H1 (cell line): ENCODE results near the gene PCNP. TPM values are rescaled to one million over a fixed set of nuclear protein-coding genes. Genes with fewer than 3 reads are reported as not detected.

Experiments
- ASH2L ChIP-seq: fragments of 200-600, 300-600 bp; sonication (generic); IDR thresholded peaks from one replicate; pipeline ENCODE4 v1.7.1; 2017; ENCODE audit warnings: low read length
- BACH1 ChIP-seq: IDR thresholded peaks from 2 replicates; pipeline ENCODE4 v1.6.1; 2012; ENCODE audit warnings: low read length, improper control_type of control experiment
- BRCA1 ChIP-seq: IDR thresholded peaks from 2 replicates; pipeline ENCODE4 v1.6.1; 2012; ENCODE audit warnings: low read depth, low read length, improper control_type of control experiment
- CBX5 ChIP-seq: fragments of 300-800, 300-1000 bp; sonication (generic); IDR thresholded peaks from 2 replicates; pipeline ENCODE4 v1.7.1; 2016; ENCODE audit warnings: antibody characterized with exemption, low read length, low read depth
- CHD2 ChIP-seq: IDR thresholded peaks from 2 replicates; pipeline ENCODE4 v1.6.1; 2012; ENCODE audit warnings: low read length, improper control_type of control experiment
- GABPA ChIP-seq: IDR thresholded peaks from 2 replicates; pipeline ENCODE4 v1.6.1; 2011; ENCODE audit warnings: mild to moderate bottlenecking, low read length, moderate library complexity, borderline replicate concordance; ENCODE audit not compliant: insufficient read depth
- JUN ChIP-seq: IDR thresholded peaks from 2 replicates; pipeline ENCODE4 v1.6.1; 2011; ENCODE audit warnings: low read depth, mild to moderate bottlenecking, improper control_type of control experiment, low read length
- MAFK ChIP-seq: IDR thresholded peaks from 2 replicates; pipeline ENCODE4 v1.6.1; 2012; ENCODE audit warnings: low read depth, mild to moderate bottlenecking, improper control_type of control experiment, low read length
- PHF8 ChIP-seq: fragments of 200-600 bp; sonication (generic); conservative IDR thresholded peaks from 2 replicates; pipeline ENCODE4 v1.7.1; 2012; ENCODE audit warnings: low read depth, mild to moderate bottlenecking, inconsistent platforms, low read length, moderate library complexity
- POLR2A ChIP-seq, 2 experiments: IDR thresholded peaks; 1 replicate in 1 of 2; 2 replicates in 1 of 2; pipeline ENCODE4 v1.6.1; 2011; ENCODE audit warnings: low read depth in 2 of 2, low read length in 2 of 2, mild to moderate bottlenecking in 2 of 2; ENCODE audit errors: control extremely low read depth in 1 of 2
- SIN3A ChIP-seq, 2 experiments: IDR thresholded peaks in 1 of 2; conservative IDR thresholded peaks in 1 of 2; 2 replicates each; pipeline ENCODE4 v1.6.1; 2011 to 2012; ENCODE audit warnings: low read length in 2 of 2, improper control_type of control experiment in 1 of 2, low read depth in 1 of 2, mild to moderate bottlenecking in 1 of 2
- SIX5 ChIP-seq: IDR thresholded peaks from 2 replicates; pipeline ENCODE4 v1.6.1; 2011; ENCODE audit warnings: mild to moderate bottlenecking, low read depth, low read length
- SP2 ChIP-seq: IDR thresholded peaks from 2 replicates; pipeline ENCODE4 v1.6.1; 2012; ENCODE audit warnings: mild to moderate bottlenecking, low read length, inconsistent platforms
- SUZ12 ChIP-seq: fragments of 200-600 bp; sonication (generic); IDR thresholded peaks from 2 replicates; pipeline ENCODE4 v1.6.1; 2012; ENCODE audit warnings: mild to moderate bottlenecking, inconsistent platforms, low read length, moderate library complexity, mixed read lengths
- TBP ChIP-seq: IDR thresholded peaks from 2 replicates; pipeline ENCODE4 v1.6.1; 2011; ENCODE audit warnings: low read depth, low read length, improper control_type of control experiment
- TEAD4 ChIP-seq: IDR thresholded peaks from 2 replicates; pipeline ENCODE4 v1.6.1; 2012; ENCODE audit warnings: low read depth, low read length, inconsistent platforms, mixed read lengths
- YY1 ChIP-seq: IDR thresholded peaks from 2 replicates; pipeline ENCODE4 v1.6.1; 2011; ENCODE audit warnings: low read depth, mild to moderate bottlenecking, low read length
- polyA plus RNA-seq, 7 experiments: library from polyadenylated mRNA; depleted of rRNA in 3 of 7; stranded (reverse) in 5 of 7; unstranded in 2 of 7; fragments of >200 nt in 5 of 7; fragments of 200-250 nt in 2 of 7; gene quantifications; 1 replicate in 5 of 7; 2 replicates in 1 of 7; 4 replicates in 1 of 7; pipeline versions ENCODE4 v1.2.1 to v1.2.3, GENCODE V29; 2011 to 2013; ENCODE audit warnings: missing spikeins in 2 of 7, mixed read lengths in 2 of 7
- total RNA-seq: library from RNA; stranded (reverse); fragmentation: NEBNext Ultra II Directional; extraction: Animal tissue kit (Norgen Biotek cat#: 25700); gene quantifications from 2 replicates; pipeline ENCODE4 v1.2.1, GENCODE V29; 2021
- TF ChIP-seq, protein P1 (sequence below), 3 experiments: IDR thresholded peaks; 1 replicate in 2 of 3; 2 replicates in 1 of 3; pipeline versions ENCODE4 v1.5.1 to v1.6.1; 2011; ENCODE audit warnings: low read length in 3 of 3, mild to moderate bottlenecking in 3 of 3, inconsistent platforms in 2 of 3, low read depth in 1 of 3, moderate library complexity in 1 of 3; ENCODE audit not compliant: insufficient read depth in 1 of 3; ENCODE audit errors: control extremely low read depth in 1 of 3

Gene PCNP
- total and polyA plus RNA-seq, 2 of the 8 experiments (the other 6 are each of a cell fraction or from before 2014, with no cell fraction given), result 29.1 to 192 TPM

DNA sequence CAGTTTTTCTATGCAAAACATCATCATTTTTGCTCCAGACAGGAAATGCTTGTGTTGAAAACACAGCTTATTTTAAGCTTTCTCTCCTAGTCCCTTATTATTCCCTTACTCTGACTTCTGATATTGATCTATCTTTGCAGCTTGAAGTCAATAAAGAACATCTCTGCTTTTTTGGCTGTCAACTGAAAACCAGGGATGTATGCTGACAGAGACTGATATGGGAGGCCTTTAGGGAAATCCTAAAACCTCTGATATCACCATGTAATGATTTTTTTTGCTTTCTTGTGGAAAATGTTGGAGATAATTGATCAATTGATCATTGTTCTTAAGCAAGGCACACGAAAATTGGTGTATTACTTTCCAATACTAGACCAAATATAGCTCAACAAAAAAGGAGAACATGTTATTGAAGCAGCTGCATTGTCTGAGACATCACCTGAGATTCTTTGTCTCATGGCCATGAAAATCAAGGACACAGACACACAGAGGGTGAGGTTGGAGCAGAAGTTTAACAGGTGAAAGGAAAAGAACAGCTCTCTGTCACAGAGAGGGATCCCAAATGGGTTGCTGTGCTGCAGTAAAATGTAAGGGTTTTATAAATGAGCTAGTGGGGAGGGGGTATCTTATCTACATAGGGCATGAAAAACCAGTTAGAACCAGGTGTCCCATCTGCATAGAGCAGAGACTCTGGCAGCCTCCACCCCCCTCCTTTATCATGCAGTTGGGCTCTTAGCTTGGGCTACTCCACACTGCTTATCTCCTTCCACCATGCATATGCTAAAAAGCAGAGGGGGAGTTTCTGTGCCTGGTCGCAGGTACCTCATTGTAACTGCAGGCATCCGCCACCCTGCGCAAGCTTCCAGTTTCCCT is 43.9 kb upstream of the PCNP start (continued):
- TF ChIP-seq TEAD4, result 0 out of 2 replicates have a peak, but pooled peaks have one; percentile 9
- TF ChIP-seq POLR2A (IDR thresholded peaks at IDR 0.05; ENCODE audit: control extremely low read depth in 1 of 2, low read depth in 2 of 2, low read length in 2 of 2), result peak; percentile 67 to 88
- no peak for TF ChIP-seq CBX5
- TF ChIP-seq TBP, result peak; percentile 76
- TF ChIP-seq GABPA, result no peak
- no peak for TF ChIP-seq SIN3A (conservative IDR thresholded peaks at IDR 0.05 in 1 of 2, IDR thresholded peaks at IDR 0.05 in 1 of 2; ENCODE audit: low read depth in 1 of 2, low read length in 2 of 2)
- TF ChIP-seq MAFK, result no peak
- no peak for TF ChIP-seq JUN
- no peak for TF ChIP-seq SUZ12
- TF ChIP-seq, protein P1, sequence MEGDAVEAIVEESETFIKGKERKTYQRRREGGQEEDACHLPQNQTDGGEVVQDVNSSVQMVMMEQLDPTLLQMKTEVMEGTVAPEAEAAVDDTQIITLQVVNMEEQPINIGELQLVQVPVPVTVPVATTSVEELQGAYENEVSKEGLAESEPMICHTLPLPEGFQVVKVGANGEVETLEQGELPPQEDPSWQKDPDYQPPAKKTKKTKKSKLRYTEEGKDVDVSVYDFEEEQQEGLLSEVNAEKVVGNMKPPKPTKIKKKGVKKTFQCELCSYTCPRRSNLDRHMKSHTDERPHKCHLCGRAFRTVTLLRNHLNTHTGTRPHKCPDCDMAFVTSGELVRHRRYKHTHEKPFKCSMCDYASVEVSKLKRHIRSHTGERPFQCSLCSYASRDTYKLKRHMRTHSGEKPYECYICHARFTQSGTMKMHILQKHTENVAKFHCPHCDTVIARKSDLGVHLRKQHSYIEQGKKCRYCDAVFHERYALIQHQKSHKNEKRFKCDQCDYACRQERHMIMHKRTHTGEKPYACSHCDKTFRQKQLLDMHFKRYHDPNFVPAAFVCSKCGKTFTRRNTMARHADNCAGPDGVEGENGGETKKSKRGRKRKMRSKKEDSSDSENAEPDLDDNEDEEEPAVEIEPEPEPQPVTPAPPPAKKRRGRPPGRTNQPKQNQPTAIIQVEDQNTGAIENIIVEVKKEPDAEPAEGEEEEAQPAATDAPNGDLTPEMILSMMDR (IDR thresholded peaks at IDR 0.05; ENCODE audit: control extremely low read depth in 1 of 3, insufficient read depth in 1 of 3, low read depth in 1 of 3, low read length in 3 of 3), result no peak
- TF ChIP-seq BRCA1, result no peak
- no peak for TF ChIP-seq PHF8
- TF ChIP-seq CHD2, result no peak; the same call in 1 of the 2 replicates
- TF ChIP-seq SIX5, result no peak
- TF ChIP-seq BACH1, result no peak
- peak; percentile 66 for TF ChIP-seq ASH2L
- peak; percentile 52; the same call in 1 of the 2 replicates for TF ChIP-seq YY1
- no peak for TF ChIP-seq SP2
